Measurements from ENCODE around the gene SCARB2. TPM values are rescaled to one million over a fixed set of nuclear protein-coding genes. Genes with fewer than 3 reads are reported as not detected.

The SCARB2 gene
- total and polyA plus RNA-seq, 12 donors = 41.5 to 179 (median 134) TPM

DNA sequence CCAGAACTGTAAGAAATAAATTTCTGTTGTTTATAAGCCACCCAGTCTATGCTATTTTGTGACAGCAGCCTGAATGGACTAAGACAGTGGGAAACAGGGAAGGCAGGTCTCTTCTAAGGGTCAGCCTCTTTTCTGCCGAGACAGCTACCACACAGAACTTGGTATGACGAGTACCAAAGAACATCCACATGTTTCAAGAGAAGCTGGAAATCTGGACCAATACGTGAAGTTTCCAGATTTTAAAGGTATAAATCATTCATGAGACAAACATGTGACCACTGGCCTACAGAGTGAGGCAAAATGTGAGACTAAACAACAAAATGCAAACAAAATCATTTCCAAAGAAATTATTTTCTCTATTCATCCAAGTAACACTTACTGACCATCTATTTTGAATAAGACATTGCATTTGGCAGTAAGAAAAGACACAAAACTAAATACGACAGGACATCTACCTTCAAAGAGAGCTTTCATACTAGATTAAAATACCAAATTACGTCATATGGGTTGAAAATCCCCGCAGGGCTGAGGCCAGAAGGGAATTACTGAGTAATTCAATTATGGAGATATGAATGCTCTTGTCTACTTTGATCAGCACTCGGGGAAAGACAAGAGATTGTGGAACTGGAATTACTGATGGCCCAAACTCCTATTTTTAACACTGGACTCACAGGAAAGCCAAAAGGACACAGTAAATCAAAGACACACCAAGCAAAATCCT, 7.2 kb downstream of the SCARB2 start:
- Histone ChIP-seq H3K36me3 (replicated peaks in 1 of 2) (no peaks in the 10 kb centered on the region), H3K27ac (peak overlapping the region in 4 of 5 donors; percentile 0 to 99 (median 44)), H3K9me3 (replicated peaks in 1 of 3) (no peaks in the 10 kb centered on the region), H3K27me3 (no peaks in the 10 kb centered on the region), H3K4me1 (replicated peaks in 1 of 2) (peaks cover 29 to 81% of the 10 kb centered on the region in 2 donors), H3K4me3 (no peak overlapping the region)
- TF ChIP-seq, protein P1, sequence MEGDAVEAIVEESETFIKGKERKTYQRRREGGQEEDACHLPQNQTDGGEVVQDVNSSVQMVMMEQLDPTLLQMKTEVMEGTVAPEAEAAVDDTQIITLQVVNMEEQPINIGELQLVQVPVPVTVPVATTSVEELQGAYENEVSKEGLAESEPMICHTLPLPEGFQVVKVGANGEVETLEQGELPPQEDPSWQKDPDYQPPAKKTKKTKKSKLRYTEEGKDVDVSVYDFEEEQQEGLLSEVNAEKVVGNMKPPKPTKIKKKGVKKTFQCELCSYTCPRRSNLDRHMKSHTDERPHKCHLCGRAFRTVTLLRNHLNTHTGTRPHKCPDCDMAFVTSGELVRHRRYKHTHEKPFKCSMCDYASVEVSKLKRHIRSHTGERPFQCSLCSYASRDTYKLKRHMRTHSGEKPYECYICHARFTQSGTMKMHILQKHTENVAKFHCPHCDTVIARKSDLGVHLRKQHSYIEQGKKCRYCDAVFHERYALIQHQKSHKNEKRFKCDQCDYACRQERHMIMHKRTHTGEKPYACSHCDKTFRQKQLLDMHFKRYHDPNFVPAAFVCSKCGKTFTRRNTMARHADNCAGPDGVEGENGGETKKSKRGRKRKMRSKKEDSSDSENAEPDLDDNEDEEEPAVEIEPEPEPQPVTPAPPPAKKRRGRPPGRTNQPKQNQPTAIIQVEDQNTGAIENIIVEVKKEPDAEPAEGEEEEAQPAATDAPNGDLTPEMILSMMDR (IDR thresholded peaks at IDR 0.05) = no peak
- TF ChIP-seq POLR2A (IDR thresholded peaks at IDR 0.05) = no peak
- peak in 1 of 7 donors; percentile 13 for DNase-seq
- 46 to 55% (median 50%) methylated on average over 7 of the region's 7 CpGs for WGBS, 4 donors
- intact Hi-C loops (cut with DNase I) = no loop called here

DNA sequence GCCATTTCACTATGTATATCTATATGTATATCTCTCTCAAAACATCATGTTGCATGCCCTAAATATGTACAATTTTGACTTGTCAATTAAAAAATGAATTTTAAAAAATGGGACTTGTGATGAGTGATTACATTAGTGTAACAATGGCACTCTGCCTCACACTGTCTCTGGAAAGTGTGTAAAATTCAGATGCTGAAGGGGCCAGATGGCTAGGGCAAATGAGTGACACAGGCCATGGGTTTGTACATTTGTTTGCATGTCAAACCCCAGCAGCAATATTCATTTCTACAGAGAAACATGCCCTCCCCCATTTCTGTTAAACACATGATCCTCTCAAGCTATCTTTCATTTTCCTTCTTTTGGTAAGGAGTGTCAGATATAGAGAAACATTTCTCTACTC, 8.1 kb downstream of the SCARB2 start:
- peaks cover 20 to 81% of the 10 kb centered on the region in 2 donors for H3K4me1 ChIP-seq (replicated peaks in 1 of 2)
- no peaks in the 10 kb centered on the region for H3K36me3 ChIP-seq (replicated peaks in 1 of 2)
- no peak for TF ChIP-seq POLR2A (IDR thresholded peaks at IDR 0.05)
- TF ChIP-seq, protein P1 (IDR thresholded peaks at IDR 0.05) = no peak
- DNase-seq = no peak
- H3K27me3 ChIP-seq = no peaks in the 10 kb centered on the region
- H3K9me3 ChIP-seq (replicated peaks in 1 of 3) = no peaks in the 10 kb centered on the region
- intact Hi-C loops (cut with DNase I) = no loop called here
- H3K27ac ChIP-seq = peak overlapping the region in 1 of 5 donors; percentile 58
- H3K4me3 ChIP-seq = no peak overlapping the region

DNA sequence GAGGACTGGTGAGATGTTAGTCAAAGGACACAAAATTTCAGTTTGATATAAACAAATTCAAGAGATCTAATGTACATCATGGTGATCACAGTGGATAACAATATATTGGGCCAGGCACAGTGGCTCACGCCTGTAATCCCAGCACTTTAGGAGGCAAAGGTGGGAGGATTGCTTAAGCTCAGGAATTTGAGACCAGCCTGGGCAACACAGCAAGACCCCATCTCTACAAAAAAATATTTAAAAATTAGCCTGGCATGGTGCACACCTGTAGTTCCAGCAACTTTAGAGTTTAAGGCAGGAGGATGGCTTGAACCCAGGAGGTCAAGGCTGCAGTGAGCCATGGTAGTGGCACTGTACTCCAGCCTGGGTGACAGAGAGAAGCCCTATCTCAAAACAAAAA, 8.7 kb downstream of the SCARB2 start:
- 94 to 100% (median 99%) methylated on average over 1 of the region's 1 CpG for WGBS, 4 donors
- Histone ChIP-seq H3K9me3 (replicated peaks in 1 of 3) (no peaks in the 10 kb centered on the region), H3K27ac (no peak overlapping the region), H3K4me1 (replicated peaks in 1 of 2) (peaks cover 15 to 81% of the 10 kb centered on the region in 2 donors), H3K27me3 (no peaks in the 10 kb centered on the region), H3K36me3 (replicated peaks in 1 of 2) (no peaks in the 10 kb centered on the region), H3K4me3 (no peak overlapping the region)
- intact Hi-C loops (cut with DNase I) = no loop called here
- DNase-seq = no peak
- no peak for TF ChIP-seq POLR2A (IDR thresholded peaks at IDR 0.05)
- TF ChIP-seq, protein P1 (IDR thresholded peaks at IDR 0.05) = no peak

DNA sequence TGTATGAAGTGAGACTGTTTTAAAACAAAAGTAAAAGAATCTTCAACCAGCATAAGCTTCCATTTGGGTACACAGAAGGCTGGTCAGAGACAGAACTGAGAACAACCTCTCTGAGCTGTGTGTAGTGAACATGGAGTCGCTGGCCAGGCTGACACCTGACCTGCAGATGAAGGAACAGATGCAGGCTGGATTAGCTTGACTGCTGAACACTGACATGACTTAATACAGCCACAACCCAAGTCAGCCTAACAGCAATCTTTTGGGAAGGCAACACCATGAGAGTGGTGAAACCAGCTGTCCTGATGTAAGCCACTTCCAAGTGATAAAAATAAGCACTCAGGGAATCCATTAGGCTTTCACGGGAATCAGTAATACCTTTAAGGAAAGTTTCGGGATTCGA, 10.1 kb downstream of the SCARB2 start:
- H3K4me3 ChIP-seq = no peak overlapping the region
- 89 to 95% (median 93%) methylated on average over 4 of the region's 4 CpGs for WGBS, 4 donors
- intact Hi-C loops (cut with DNase I) = no loop called here
- no peak for TF ChIP-seq POLR2A (IDR thresholded peaks at IDR 0.05)
- no peaks in the 10 kb centered on the region for H3K36me3 ChIP-seq (replicated peaks in 1 of 2)
- no peaks in the 10 kb centered on the region for H3K27me3 ChIP-seq
- H3K27ac ChIP-seq = no peak overlapping the region
- no peaks in the 10 kb centered on the region for H3K9me3 ChIP-seq (replicated peaks in 1 of 3)
- peaks cover 9 to 81% of the 10 kb centered on the region in 2 donors for H3K4me1 ChIP-seq (replicated peaks in 1 of 2)
- peak in 1 of 7 donors; percentile 8 for DNase-seq

DNA sequence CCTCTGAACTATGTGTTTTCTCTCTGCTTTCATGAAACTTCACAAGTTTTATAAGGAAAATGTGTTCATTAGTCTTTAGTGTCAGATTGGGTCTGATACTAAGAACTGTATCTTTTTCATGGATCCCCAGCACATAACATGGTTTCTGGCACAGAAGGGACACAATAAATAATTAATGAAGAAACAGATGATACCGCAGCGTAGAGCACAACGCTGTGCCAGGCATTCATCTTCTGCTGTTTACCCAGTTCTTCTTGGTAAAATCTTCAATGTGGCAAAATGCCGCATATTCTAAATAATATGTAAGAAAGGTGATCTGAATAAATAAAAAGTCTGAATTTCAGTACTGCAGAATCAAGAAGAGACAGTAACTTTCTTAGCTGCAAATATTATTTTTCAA, 12.3 kb downstream of the SCARB2 start:
- Histone ChIP-seq H3K4me1 (replicated peaks in 1 of 2) (peaks cover 21 to 81% of the 10 kb centered on the region in 2 donors), H3K27ac (peak overlapping the region in 1 of 5 donors; percentile 78), H3K4me3 (no peak overlapping the region), H3K27me3 (no peaks in the 10 kb centered on the region), H3K9me3 (replicated peaks in 1 of 3) (no peaks in the 10 kb centered on the region), H3K36me3 (replicated peaks in 1 of 2) (no peaks in the 10 kb centered on the region)
- TF ChIP-seq, protein P1 (IDR thresholded peaks at IDR 0.05) = no peak
- TF ChIP-seq POLR2A (IDR thresholded peaks at IDR 0.05) = no peak
- DNase-seq = no peak
- intact Hi-C loops (cut with DNase I) = no loop called here
- 78 to 93% (median 85%) methylated on average over 4 of the region's 4 CpGs for WGBS, 4 donors
